ENCODE data around the gene STRBP. TPM values are rescaled to one million over a fixed set of nuclear protein-coding genes. Genes with fewer than 3 reads are reported as not detected.

The STRBP gene
- total RNA-seq, 1 experiment from 2014 or later: 74.0 TPM

- no peak overlapping the region for H2BK120ac ChIP-seq (ENCODE audit: low read depth, low read length, poor library complexity, severe bottlenecking)
- Mint-ChIP-seq H3K27me3 (ENCODE audit: low read depth) (no peaks in the 10 kb centered on the region; the same call in 1 of the 2 replicates), H3K9me3 (no peaks in the 10 kb centered on the region), H3K36me3 (ENCODE audit: insufficient read depth in 1 of 3, low read depth in 3 of 3) (peaks cover 0 to 2% (median 0%) of the 10 kb centered on the region in 3 experiments; a peak in 2 of 7 replicates), H3K4me3 (no peak overlapping the region), H3K27ac (no peak overlapping the region; a peak in 1 of 7 replicates), H3K4me1 (peaks cover 13 to 15% of the 10 kb centered on the region in 2 experiments)
- no peak overlapping the region for H3K56ac ChIP-seq (ENCODE audit: insufficient read length, low read depth, low read length)
- H3K27me3 ChIP-seq (ENCODE audit: insufficient read depth, low read length): no peaks in the 10 kb centered on the region
- H2AFZ ChIP-seq (ENCODE audit: low read length): no peak overlapping the region
- DNase-seq: no peak
- no peak overlapping the region for H3K4me2 ChIP-seq (ENCODE audit: insufficient read depth, insufficient read length, low read length)
- no peak overlapping the region for H3K23ac ChIP-seq (ENCODE audit: insufficient read length, low read depth, low read length)
- no peak overlapping the region for H3K27ac ChIP-seq (ENCODE audit: insufficient read length, low read depth, low read length)
- no peak overlapping the region for H2BK20ac ChIP-seq (ENCODE audit: low read depth, low read length, poor library complexity, severe bottlenecking)
- no peak overlapping the region for H3K14ac ChIP-seq (ENCODE audit: insufficient read depth, low read length)
- H4K91ac ChIP-seq (ENCODE audit: insufficient read length, low read depth, low read length): no peak overlapping the region
- no peaks in the 10 kb centered on the region for H3K23me2 ChIP-seq (ENCODE audit: insufficient read length, low read depth, low read length, poor library complexity, severe bottlenecking)
- no peak overlapping the region for H2BK15ac ChIP-seq (ENCODE audit: low read depth, low read length)
- WGBS (ENCODE audit: extremely low coverage, insufficient read length, low lambda C conversion rate): no CpG with 5 or more reads among the region's 2 CpGs
- H3K18ac ChIP-seq (ENCODE audit: insufficient read length, low read depth, low read length): no peak overlapping the region
- H4K20me1 ChIP-seq (ENCODE audit: control insufficient read depth, insufficient read depth, insufficient read length): no peaks in the 10 kb centered on the region
- no peaks in the 10 kb centered on the region for H3K79me1 ChIP-seq (ENCODE audit: insufficient read depth, low read depth, low read length, poor library complexity, severe bottlenecking)
- H2BK12ac ChIP-seq (ENCODE audit: insufficient read length, low read depth, low read length): no peak overlapping the region
- no peak overlapping the region for H2BK5ac ChIP-seq (ENCODE audit: insufficient read length, low read length)
- H4K8ac ChIP-seq (replicated peaks; ENCODE audit: insufficient read length, low read depth, low read length): no peak overlapping the region
- no peak overlapping the region for H2AK5ac ChIP-seq (ENCODE audit: insufficient read length, low read length)
- H3T11ph ChIP-seq (ENCODE audit: low read length): no peak overlapping the region
- H3K4me1 ChIP-seq (ENCODE audit: insufficient read depth, low read length): no peaks in the 10 kb centered on the region; the same call in 1 of the 2 replicates
- H3K4ac ChIP-seq (ENCODE audit: low read depth, low read length): no peak overlapping the region
- H3K9ac ChIP-seq (ENCODE audit: extremely low read depth, insufficient read length, low read length): no peak overlapping the region
- H4K5ac ChIP-seq (ENCODE audit: insufficient read length, low read depth, low read length): no peak overlapping the region
- no peaks in the 10 kb centered on the region for H3K79me2 ChIP-seq (ENCODE audit: insufficient read depth, low read length)
- TF ChIP-seq, protein P1, sequence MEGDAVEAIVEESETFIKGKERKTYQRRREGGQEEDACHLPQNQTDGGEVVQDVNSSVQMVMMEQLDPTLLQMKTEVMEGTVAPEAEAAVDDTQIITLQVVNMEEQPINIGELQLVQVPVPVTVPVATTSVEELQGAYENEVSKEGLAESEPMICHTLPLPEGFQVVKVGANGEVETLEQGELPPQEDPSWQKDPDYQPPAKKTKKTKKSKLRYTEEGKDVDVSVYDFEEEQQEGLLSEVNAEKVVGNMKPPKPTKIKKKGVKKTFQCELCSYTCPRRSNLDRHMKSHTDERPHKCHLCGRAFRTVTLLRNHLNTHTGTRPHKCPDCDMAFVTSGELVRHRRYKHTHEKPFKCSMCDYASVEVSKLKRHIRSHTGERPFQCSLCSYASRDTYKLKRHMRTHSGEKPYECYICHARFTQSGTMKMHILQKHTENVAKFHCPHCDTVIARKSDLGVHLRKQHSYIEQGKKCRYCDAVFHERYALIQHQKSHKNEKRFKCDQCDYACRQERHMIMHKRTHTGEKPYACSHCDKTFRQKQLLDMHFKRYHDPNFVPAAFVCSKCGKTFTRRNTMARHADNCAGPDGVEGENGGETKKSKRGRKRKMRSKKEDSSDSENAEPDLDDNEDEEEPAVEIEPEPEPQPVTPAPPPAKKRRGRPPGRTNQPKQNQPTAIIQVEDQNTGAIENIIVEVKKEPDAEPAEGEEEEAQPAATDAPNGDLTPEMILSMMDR (conservative IDR thresholded peaks at IDR 0.05): no peak
- no peaks in the 10 kb centered on the region for H3K9me3 ChIP-seq (ENCODE audit: control insufficient read depth, low read depth, low read length)
Measured at GRCh38 chr9:123164285-123164684, 104.1 kb downstream of the STRBP start.
